Fibroblast of lung (primary cell): ENCODE results near the gene ZC3H12A.

Source experiments
- EZH2 ChIP-seq: IDR thresholded peaks from 2 replicates; pipeline ENCODE4 v1.5.1; 2012; ENCODE audit warnings: low read length, control low read depth, mild to moderate bottlenecking; ENCODE audit errors: missing control alignments
- TF ChIP-seq, protein P1 (sequence below), 2 donors: IDR thresholded peaks in 1 of 2; conservative IDR thresholded peaks in 1 of 2; 1 replicate in 1 of 2; 2 replicates in 1 of 2; pipeline ENCODE4 v1.5.1; 2011 to 2012; ENCODE audit warnings: low read length in 2 of 2, control low read depth in 1 of 2, inconsistent platforms in 1 of 2, low read depth in 1 of 2, mild to moderate bottlenecking in 1 of 2

DNA sequence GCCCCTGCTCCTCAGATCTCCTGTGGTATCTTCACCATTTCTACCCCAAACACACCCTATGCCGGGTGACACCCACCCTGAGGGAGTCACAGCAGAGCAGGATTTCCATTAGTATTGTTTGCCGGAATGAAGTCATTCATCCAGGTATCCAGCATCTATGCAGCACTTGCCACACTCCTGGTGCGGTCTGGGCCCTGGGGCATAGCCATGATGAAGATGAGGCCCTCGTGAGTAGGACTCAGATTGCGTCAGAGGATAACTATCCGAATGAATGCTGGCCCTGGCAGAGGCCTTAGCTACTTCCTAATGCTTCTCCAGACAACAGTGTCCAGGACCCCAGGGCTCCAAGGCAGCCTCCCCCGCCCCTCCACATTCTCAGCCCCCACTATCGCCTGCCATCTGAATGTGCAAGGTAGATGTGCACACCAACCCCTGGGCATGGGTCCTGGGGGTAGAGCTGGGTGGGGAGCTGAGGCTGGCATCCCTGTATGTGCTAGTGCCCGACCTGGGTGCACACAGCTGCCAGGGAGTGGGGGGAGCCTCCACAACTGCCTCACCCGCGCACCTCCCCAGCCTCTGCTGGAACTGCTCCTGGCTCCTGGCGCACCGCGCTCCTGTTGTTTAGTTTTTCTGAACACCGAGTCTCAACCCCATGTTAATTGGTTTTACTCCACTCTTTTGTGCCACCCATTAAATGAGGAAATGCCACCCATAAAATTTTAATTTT, 25.5 kb upstream of the ZC3H12A start:
- TF ChIP-seq, protein P1, sequence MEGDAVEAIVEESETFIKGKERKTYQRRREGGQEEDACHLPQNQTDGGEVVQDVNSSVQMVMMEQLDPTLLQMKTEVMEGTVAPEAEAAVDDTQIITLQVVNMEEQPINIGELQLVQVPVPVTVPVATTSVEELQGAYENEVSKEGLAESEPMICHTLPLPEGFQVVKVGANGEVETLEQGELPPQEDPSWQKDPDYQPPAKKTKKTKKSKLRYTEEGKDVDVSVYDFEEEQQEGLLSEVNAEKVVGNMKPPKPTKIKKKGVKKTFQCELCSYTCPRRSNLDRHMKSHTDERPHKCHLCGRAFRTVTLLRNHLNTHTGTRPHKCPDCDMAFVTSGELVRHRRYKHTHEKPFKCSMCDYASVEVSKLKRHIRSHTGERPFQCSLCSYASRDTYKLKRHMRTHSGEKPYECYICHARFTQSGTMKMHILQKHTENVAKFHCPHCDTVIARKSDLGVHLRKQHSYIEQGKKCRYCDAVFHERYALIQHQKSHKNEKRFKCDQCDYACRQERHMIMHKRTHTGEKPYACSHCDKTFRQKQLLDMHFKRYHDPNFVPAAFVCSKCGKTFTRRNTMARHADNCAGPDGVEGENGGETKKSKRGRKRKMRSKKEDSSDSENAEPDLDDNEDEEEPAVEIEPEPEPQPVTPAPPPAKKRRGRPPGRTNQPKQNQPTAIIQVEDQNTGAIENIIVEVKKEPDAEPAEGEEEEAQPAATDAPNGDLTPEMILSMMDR (conservative IDR thresholded peaks at IDR 0.05 in 1 of 2, IDR thresholded peaks at IDR 0.05 in 1 of 2; ENCODE audit: low read depth in 1 of 2, low read length in 2 of 2), result no peak
- TF ChIP-seq EZH2, result no peak
